Suprapubic skin (tissue), 4 donors: Measurements from ENCODE around the gene SRP54. TPM values are rescaled to one million over a fixed set of nuclear protein-coding genes. Genes with fewer than 3 reads are reported as not detected.

Experiments
- DNase-seq, 2 donors: peaks; one replicate each; pipeline ENCODE4 v3.0.0-alpha.2; 2019; ENCODE audit warnings: low spot score in 2 of 2
- H3K27ac ChIP-seq: fragments of 200-600 bp; sonication (generic); one replicate; pipeline ENCODE4 v1.5.1; 2019
- H3K27me3 ChIP-seq: fragments of 200-600 bp; sonication (generic); one replicate; pipeline ENCODE4 v1.5.1; 2019
- H3K36me3 ChIP-seq: fragments of 200-600 bp; sonication (generic); one replicate; pipeline ENCODE4 v1.5.1; 2019
- H3K4me1 ChIP-seq: fragments of 200-600 bp; sonication (generic); one replicate; pipeline ENCODE4 v1.5.1; 2019
- H3K4me3 ChIP-seq: fragments of 200-600 bp; sonication (generic); one replicate; pipeline ENCODE4 v1.5.1; 2019; ENCODE audit warnings: mild to moderate bottlenecking
- H3K9me3 ChIP-seq: fragments of 200-600 bp; sonication (generic); one replicate; pipeline ENCODE4 v1.5.1; 2019
- CTCF ChIP-seq, 2 donors: fragments of 200-600 bp in 1 of 2; fragments of 450-650 bp in 1 of 2; sonication (generic) in 1 of 2; IDR thresholded peaks; one replicate each; pipeline ENCODE4 v1.5.1; 2016 to 2019; ENCODE audit warnings: antibody characterized with exemption in 2 of 2, mild to moderate bottlenecking in 1 of 2, moderate library complexity in 1 of 2
- EP300 ChIP-seq: sonication (generic); formaldehyde crosslinking; IDR thresholded peaks from one replicate; pipeline ENCODE4 v1.6.1; 2017; ENCODE audit warnings: antibody characterized with exemption
- POLR2A ChIP-seq, 2 donors: fragments of 450-650 bp; IDR thresholded peaks; one replicate each; pipeline ENCODE4 v1.6.1; 2017; ENCODE audit warnings: antibody characterized with exemption in 2 of 2, mild to moderate bottlenecking in 2 of 2, moderate library complexity in 2 of 2
- POLR2AphosphoS5 ChIP-seq, 3 donors: sonication (generic); formaldehyde crosslinking; IDR thresholded peaks; one replicate each; pipeline ENCODE4 v1.6.1; 2017; ENCODE audit warnings: antibody characterized with exemption in 3 of 3
- WGBS: methylation state at CpG from one replicate; pipeline ENCODE4 v1.1.5; 2018; 5-methylcytosine and 5-hydroxymethylcytosine counted together
- total RNA-seq, 4 donors: library from RNA; depleted of rRNA; stranded (reverse); fragments of >200 nt; gene quantifications; one replicate each; pipeline ENCODE4 v1.1.0, GENCODE V29; 2016

The SRP54 gene
- total RNA-seq, 4 donors from 2014 or later, result 41.5 to 89.5 (median 50.8) TPM

GRCh38 chr14:34981743-34982420 lies 910 bp upstream of the SRP54 start:
- WGBS, result under 1% methylated on average over 16 of the region's 17 CpGs
- DNase-seq, result no peak
- Histone ChIP-seq H3K4me1 (peaks cover 40% of the 10 kb centered on the region), H3K9me3 (no peaks in the 10 kb centered on the region), H3K27me3 (no peaks in the 10 kb centered on the region), H3K36me3 (no peaks in the 10 kb centered on the region), H3K27ac (peak overlapping the region; percentile 97), H3K4me3 (peak overlapping the region; percentile 82)
- TF ChIP-seq CTCF (IDR thresholded peaks at IDR 0.05) (peak in 1 of 2 donors; percentile 20), POLR2A (IDR thresholded peaks at IDR 0.05) (no peak), EP300 (no peak)

GRCh38 chr14:34983148-34983760 lies 462 bp downstream of the SRP54 start:
- H3K27me3 ChIP-seq, result no peaks in the 10 kb centered on the region
- H3K36me3 ChIP-seq, result no peaks in the 10 kb centered on the region
- H3K27ac ChIP-seq, result peak overlapping the region; percentile 97
- no peaks in the 10 kb centered on the region for H3K9me3 ChIP-seq
- DNase-seq, result no peak
- under 1% methylated on average over 28 of the region's 28 CpGs for WGBS
- H3K4me3 ChIP-seq, result peak overlapping the region; percentile 82
- peaks cover 45% of the 10 kb centered on the region for H3K4me1 ChIP-seq
- TF ChIP-seq CTCF (IDR thresholded peaks at IDR 0.05), result no peak
- no peak for TF ChIP-seq POLR2A (IDR thresholded peaks at IDR 0.05)
- TF ChIP-seq EP300, result no peak
- TF ChIP-seq POLR2AphosphoS5 (IDR thresholded peaks at IDR 0.05), result no peak

GRCh38 chr14:34983786-34984185 lies 994 bp downstream of the SRP54 start:
- no peak for TF ChIP-seq CTCF (IDR thresholded peaks at IDR 0.05)
- no peak for TF ChIP-seq POLR2A (IDR thresholded peaks at IDR 0.05)
- TF ChIP-seq POLR2AphosphoS5 (IDR thresholded peaks at IDR 0.05), result no peak
- TF ChIP-seq EP300, result no peak
- Histone ChIP-seq H3K27ac (no peak overlapping the region), H3K27me3 (no peaks in the 10 kb centered on the region), H3K4me3 (peak overlapping the region; percentile 82), H3K36me3 (no peaks in the 10 kb centered on the region), H3K4me1 (peaks cover 45% of the 10 kb centered on the region), H3K9me3 (no peaks in the 10 kb centered on the region)
- 33% methylated on average over 3 of the region's 3 CpGs for WGBS
- DNase-seq, result no peak

GRCh38 chr14:34985740-34986139 lies 2.9 kb downstream of the SRP54 start:
- Histone ChIP-seq H3K36me3 (no peaks in the 10 kb centered on the region), H3K27me3 (no peaks in the 10 kb centered on the region), H3K4me3 (no peak overlapping the region), H3K9me3 (no peaks in the 10 kb centered on the region), H3K27ac (no peak overlapping the region), H3K4me1 (peaks cover 39% of the 10 kb centered on the region)
- 94% methylated on average over 3 of the region's 3 CpGs for WGBS
- no peak for DNase-seq
- TF ChIP-seq EP300, result no peak
- TF ChIP-seq POLR2A (IDR thresholded peaks at IDR 0.05), result no peak
- TF ChIP-seq CTCF (IDR thresholded peaks at IDR 0.05), result no peak
- TF ChIP-seq POLR2AphosphoS5 (IDR thresholded peaks at IDR 0.05), result no peak

GRCh38 chr14:34987180-34987579 lies 4.4 kb downstream of the SRP54 start:
- H3K27me3 ChIP-seq, result no peaks in the 10 kb centered on the region
- no peak overlapping the region for H3K4me3 ChIP-seq
- H3K27ac ChIP-seq, result no peak overlapping the region
- no peak for DNase-seq
- 91% methylated on average over 3 of the region's 3 CpGs for WGBS
- TF ChIP-seq POLR2AphosphoS5 (IDR thresholded peaks at IDR 0.05), result no peak
- no peak for TF ChIP-seq POLR2A (IDR thresholded peaks at IDR 0.05)
- no peak for TF ChIP-seq EP300
- no peak for TF ChIP-seq CTCF (IDR thresholded peaks at IDR 0.05)
- H3K4me1 ChIP-seq, result peaks cover 27% of the 10 kb centered on the region
- H3K9me3 ChIP-seq, result no peaks in the 10 kb centered on the region
- no peaks in the 10 kb centered on the region for H3K36me3 ChIP-seq
